Measurements from ENCODE around the gene HCN2. TPM values are rescaled to one million over a fixed set of nuclear protein-coding genes. Genes with fewer than 3 reads are reported as not detected.

HCN2 gene
- polyA plus RNA-seq, 2 donors, result 0.65 to 1.4 TPM

DNA sequence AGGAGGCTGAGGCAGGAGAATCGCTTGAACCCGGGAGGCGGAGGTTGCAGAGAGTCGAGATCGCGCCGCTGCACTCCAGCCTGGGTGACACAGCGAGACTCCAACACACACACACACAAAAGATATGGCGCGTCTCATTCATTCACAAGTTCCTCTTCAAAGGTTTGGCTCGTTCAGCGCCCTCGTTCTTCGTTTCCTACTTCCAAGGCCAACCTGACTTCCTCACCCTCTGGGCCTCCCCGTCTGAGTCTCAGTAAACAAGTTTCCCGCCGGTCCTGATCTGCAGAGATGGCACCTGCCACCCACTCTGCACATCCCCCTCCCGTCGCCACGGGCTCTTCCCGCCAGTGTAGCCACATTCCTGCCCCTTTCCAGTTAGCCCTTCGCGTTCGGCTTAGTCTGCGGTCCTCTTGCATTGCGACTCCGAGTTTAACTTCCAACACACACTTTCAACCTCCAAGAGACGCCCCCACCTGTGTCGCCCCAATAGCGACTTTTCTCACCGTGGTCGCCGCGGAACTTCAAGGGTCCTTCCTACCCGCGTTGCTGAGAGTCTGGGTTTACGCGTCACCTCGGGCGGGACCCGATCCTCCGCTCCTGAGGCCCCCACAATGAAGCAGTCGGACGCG lies 18.6 kb upstream of the HCN2 start:
- Histone ChIP-seq H3K27me3 (ENCODE audit: control insufficient read depth in 1 of 2, insufficient read depth in 2 of 2, low read length in 2 of 2) (no peaks in the 10 kb centered on the region), H3K9me3 (ENCODE audit: control insufficient read depth in 2 of 2, insufficient read depth in 1 of 2, low read depth in 1 of 2, low read length in 1 of 2) (no peaks in the 10 kb centered on the region), H3K4me3 (ENCODE audit: low read depth in 1 of 2, low read length in 2 of 2) (peak overlapping the region; percentile 27 to 44), H3K27ac (ENCODE audit: low read depth in 2 of 2, low read length in 1 of 2) (peak overlapping the region; percentile 90 to 98), H3K4me1 (ENCODE audit: control insufficient read depth in 2 of 2, insufficient read depth in 2 of 2, low read length in 1 of 2) (peaks cover 16 to 21% of the 10 kb centered on the region in 2 donors), H3K36me3 (ENCODE audit: control insufficient read depth in 2 of 2, insufficient read depth in 2 of 2, low read length in 1 of 2) (no peaks in the 10 kb centered on the region)
- 1 to 3% methylated on average over 42 to 45 of the region's 45 CpGs for WGBS, 2 donors

DNA sequence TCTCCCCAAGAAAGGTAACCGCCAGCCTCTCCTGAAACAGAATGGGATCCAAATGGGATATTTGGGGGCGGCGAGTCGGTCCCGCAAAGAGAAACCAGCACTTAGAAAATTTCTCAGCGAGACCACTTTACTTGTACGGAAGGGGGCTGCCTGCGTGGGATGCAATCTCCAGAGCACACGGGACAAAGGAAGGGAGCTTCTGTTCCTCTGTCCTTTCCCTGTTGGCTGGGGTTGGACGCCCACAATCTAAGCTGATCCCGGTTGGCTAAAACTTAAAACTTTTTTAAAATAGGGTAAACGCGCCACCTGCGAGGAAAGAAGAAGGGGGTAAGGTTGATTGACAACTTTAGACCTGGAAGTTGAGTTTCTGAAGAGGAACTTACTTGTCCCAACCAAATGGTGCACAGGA lies 18.1 kb upstream of the HCN2 start:
- no peaks in the 10 kb centered on the region for H3K36me3 ChIP-seq (ENCODE audit: control insufficient read depth in 2 of 2, insufficient read depth in 2 of 2, low read length in 1 of 2)
- 0 to 1% methylated on average over 14 of the region's 14 CpGs for WGBS, 2 donors
- peak overlapping the region; percentile 90 to 98 for H3K27ac ChIP-seq (ENCODE audit: low read depth in 2 of 2, low read length in 1 of 2)

DNA sequence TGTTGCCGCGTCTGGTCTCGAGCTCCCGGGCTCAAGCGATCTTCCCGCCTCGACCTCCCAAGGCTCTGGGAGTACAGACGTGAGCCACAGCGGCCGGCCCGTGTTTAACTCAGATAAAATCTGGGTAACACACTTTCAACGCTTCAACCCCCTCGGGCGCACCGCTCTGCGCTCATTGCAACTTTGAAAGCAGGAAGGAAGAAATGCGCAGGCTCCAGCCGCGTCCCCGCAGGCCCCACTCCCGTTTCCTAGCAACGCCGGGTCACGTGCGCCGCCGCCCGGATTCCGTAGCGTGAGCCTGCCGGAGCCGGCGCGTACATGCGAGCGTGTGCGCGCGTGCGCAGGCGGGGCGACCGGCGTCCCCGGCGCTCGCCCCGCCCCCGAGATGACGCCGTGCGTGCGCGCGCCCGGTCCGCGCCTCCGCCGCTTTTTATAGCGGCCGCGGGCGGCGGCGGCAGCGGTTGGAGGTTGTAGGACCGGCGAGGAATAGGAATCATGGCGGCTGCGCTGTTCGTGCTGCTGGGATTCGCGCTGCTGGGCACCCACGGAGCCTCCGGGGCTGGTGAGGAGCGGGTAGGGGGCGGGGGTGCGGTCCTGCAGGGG lies 17.4 kb upstream of the HCN2 start, which contains the start of gene BSG:
Gene BSG (plus strand): TSS at position 457 of the 603 bp plus-strand sequence. CDS start 39 bp downstream, at position 496.
- Histone ChIP-seq H3K4me3 (ENCODE audit: low read depth in 1 of 2, low read length in 2 of 2) (peak within 1 kb of the TSS; percentile 80 to 95), H3K4me1 (ENCODE audit: control insufficient read depth in 2 of 2, insufficient read depth in 2 of 2, low read length in 1 of 2) (peaks cover 19 to 27% of the 10 kb centered on the region in 2 donors), H3K27me3 (ENCODE audit: control insufficient read depth in 1 of 2, insufficient read depth in 2 of 2, low read length in 2 of 2) (no peaks in the 10 kb centered on the region), H3K9me3 (ENCODE audit: control insufficient read depth in 2 of 2, insufficient read depth in 1 of 2, low read depth in 1 of 2, low read length in 1 of 2) (no peaks in the 10 kb centered on the region), H3K36me3 (ENCODE audit: control insufficient read depth in 2 of 2, insufficient read depth in 2 of 2, low read length in 1 of 2) (peaks cover 0 to 2% of the 10 kb centered on the region in 2 donors), H3K27ac (ENCODE audit: low read depth in 2 of 2, low read length in 1 of 2) (peak within 1 kb of the TSS; percentile 96 to 98)
- 0% methylated on average over 71 to 79 of the region's 79 CpGs for WGBS, 2 donors

More for the DNA sequence above, 18.1 kb upstream of the HCN2 start:
- Histone ChIP-seq H3K4me1 (ENCODE audit: control insufficient read depth in 2 of 2, insufficient read depth in 2 of 2, low read length in 1 of 2) (peaks cover 19 to 24% of the 10 kb centered on the region in 2 donors), H3K4me3 (ENCODE audit: low read depth in 1 of 2, low read length in 2 of 2) (peak overlapping the region; percentile 27 to 44), H3K27me3 (ENCODE audit: control insufficient read depth in 1 of 2, insufficient read depth in 2 of 2, low read length in 2 of 2) (no peaks in the 10 kb centered on the region), H3K9me3 (ENCODE audit: control insufficient read depth in 2 of 2, insufficient read depth in 1 of 2, low read depth in 1 of 2, low read length in 1 of 2) (no peaks in the 10 kb centered on the region)

DNA sequence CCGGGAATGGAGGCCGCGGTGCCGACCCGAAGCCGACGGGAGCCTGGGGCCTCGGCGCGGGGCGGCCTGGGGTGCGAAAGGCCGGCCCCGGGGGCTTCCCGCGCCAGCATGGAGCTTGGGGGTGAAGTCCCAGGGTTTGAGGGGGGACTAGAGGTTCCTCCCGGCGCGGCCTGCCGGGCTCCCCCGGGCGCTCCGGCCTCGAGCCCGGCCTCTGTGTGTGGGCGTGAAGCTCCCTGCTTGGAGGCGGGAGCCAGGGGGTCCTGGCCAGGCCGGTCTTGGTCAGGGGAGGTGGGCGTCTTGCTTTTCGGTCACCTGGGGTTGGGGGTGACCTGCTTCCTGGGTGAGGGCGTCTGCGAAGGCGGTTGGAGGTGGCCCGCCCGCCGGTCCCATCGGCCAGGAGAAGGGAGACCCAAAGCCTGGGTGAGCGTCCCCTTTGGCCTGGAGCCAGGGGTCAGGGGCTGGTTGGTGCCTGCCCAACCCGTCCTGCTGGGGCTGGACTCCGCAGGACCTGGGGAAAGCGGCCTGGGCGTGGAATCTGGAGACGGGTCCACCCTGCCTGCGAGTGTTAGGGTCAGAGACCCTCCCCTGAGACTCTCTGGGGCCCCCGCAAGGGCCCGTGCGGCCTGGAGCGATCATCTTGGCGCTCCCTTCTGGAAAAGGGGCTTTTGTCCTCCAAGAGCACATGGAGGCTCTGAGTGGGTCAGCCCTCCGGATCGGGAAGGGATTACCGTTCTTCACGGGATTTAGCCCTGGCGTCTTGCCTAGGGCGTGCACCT lies 16.8 kb upstream of the HCN2 start:
- 0 to 1% methylated on average over 39 to 55 of the region's 55 CpGs for WGBS, 2 donors
- peaks cover 19 to 31% of the 10 kb centered on the region in 2 donors for H3K4me1 ChIP-seq (ENCODE audit: control insufficient read depth in 2 of 2, insufficient read depth in 2 of 2, low read length in 1 of 2)

DNA sequence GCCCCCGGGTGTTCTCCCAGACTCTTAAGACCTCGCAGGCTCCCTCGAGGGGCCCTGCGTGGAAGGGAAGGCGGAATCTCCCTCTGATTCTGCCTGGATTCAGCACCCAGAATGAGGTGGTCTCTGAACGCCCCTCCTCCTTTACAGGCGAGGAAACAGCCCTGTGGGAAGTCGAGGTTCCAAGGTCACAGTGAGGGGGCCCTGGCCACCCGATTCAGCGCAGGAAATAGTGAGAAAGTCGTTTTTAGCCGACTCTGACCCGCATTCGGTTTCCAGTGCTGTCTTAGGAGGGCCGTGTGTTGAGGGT lies 16.2 kb upstream of the HCN2 start:
- Histone ChIP-seq H3K4me1 (ENCODE audit: control insufficient read depth in 2 of 2, insufficient read depth in 2 of 2, low read length in 1 of 2) (peaks cover 19 to 31% of the 10 kb centered on the region in 2 donors), H3K36me3 (ENCODE audit: control insufficient read depth in 2 of 2, insufficient read depth in 2 of 2, low read length in 1 of 2) (peaks cover 0 to 7% of the 10 kb centered on the region in 2 donors), H3K27ac (ENCODE audit: low read depth in 2 of 2, low read length in 1 of 2) (peak overlapping the region in 1 of 2 donors; percentile 90), H3K27me3 (ENCODE audit: control insufficient read depth in 1 of 2, insufficient read depth in 2 of 2, low read length in 2 of 2) (no peaks in the 10 kb centered on the region), H3K4me3 (ENCODE audit: low read depth in 1 of 2, low read length in 2 of 2) (peak overlapping the region; percentile 80 to 95), H3K9me3 (ENCODE audit: control insufficient read depth in 2 of 2, insufficient read depth in 1 of 2, low read depth in 1 of 2, low read length in 1 of 2) (no peaks in the 10 kb centered on the region)
- WGBS, 2 donors, result 2 to 3% methylated on average over 15 of the region's 15 CpGs

More for the DNA sequence above, 16.8 kb upstream of the HCN2 start:
- Histone ChIP-seq H3K4me3 (ENCODE audit: low read depth in 1 of 2, low read length in 2 of 2) (peak overlapping the region; percentile 80 to 95), H3K27me3 (ENCODE audit: control insufficient read depth in 1 of 2, insufficient read depth in 2 of 2, low read length in 2 of 2) (no peaks in the 10 kb centered on the region), H3K36me3 (ENCODE audit: control insufficient read depth in 2 of 2, insufficient read depth in 2 of 2, low read length in 1 of 2) (peaks cover 0 to 5% of the 10 kb centered on the region in 2 donors), H3K9me3 (ENCODE audit: control insufficient read depth in 2 of 2, insufficient read depth in 1 of 2, low read depth in 1 of 2, low read length in 1 of 2) (no peaks in the 10 kb centered on the region), H3K27ac (ENCODE audit: low read depth in 2 of 2, low read length in 1 of 2) (peak overlapping the region; percentile 90 to 92)

DNA sequence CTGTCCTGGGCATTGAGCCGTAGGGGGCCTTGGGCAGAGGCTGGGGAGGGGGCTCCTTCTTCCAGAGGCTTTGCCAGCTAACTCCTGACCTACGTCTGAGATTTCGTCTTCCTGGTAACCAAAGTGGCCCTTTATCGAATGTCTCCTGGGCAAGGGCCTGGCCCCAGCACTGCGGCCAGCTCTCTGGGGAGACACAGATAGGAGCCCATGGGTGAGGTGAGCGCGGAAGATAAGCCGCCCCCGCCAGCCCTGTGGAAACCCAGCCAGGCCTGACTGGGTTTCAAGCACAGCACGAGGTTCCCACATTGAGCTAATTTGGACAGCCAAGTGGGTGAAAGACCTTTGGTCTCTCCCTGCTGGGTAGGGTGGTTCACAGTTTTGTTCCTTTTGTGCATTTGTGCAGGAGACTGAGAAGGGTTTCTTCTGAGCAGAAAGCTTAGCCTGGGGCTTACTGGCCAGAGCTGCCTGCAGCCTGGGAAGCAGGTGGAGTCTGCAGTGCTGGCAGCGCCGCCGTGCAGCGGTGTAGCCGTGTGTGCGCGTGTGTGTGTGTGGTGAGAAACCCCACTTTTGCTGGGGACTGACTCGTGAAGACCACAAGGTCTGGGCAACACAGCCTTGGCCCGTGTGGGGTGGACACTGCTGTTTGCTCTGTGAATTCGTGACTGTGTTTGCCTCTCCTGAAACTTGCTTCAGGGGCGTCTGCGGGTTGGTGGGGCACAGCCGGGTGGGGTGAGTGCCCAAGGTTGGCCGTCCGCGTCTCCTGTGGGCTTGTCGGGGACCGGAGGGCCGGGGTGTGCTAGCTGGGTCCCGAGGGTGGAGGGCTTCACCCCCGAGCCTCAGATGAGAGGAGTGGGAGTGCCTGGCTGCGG lies 14.8 kb upstream of the HCN2 start:
- peak overlapping the region; percentile 3 to 35 for H3K4me3 ChIP-seq (ENCODE audit: low read depth in 1 of 2, low read length in 2 of 2)
- no peaks in the 10 kb centered on the region for H3K27me3 ChIP-seq (ENCODE audit: control insufficient read depth in 1 of 2, insufficient read depth in 2 of 2, low read length in 2 of 2)
- peaks cover 4 to 14% of the 10 kb centered on the region in 2 donors for H3K36me3 ChIP-seq (ENCODE audit: control insufficient read depth in 2 of 2, insufficient read depth in 2 of 2, low read length in 1 of 2)
- H3K9me3 ChIP-seq (ENCODE audit: control insufficient read depth in 2 of 2, insufficient read depth in 1 of 2, low read depth in 1 of 2, low read length in 1 of 2), result no peaks in the 10 kb centered on the region
- H3K4me1 ChIP-seq (ENCODE audit: control insufficient read depth in 2 of 2, insufficient read depth in 2 of 2, low read length in 1 of 2), result peaks cover 19 to 31% of the 10 kb centered on the region in 2 donors
- WGBS, 2 donors, result 23 to 30% methylated on average over 31 to 32 of the region's 32 CpGs
- H3K27ac ChIP-seq (ENCODE audit: low read depth in 2 of 2, low read length in 1 of 2), result peak overlapping the region in 1 of 2 donors; percentile 50

DNA sequence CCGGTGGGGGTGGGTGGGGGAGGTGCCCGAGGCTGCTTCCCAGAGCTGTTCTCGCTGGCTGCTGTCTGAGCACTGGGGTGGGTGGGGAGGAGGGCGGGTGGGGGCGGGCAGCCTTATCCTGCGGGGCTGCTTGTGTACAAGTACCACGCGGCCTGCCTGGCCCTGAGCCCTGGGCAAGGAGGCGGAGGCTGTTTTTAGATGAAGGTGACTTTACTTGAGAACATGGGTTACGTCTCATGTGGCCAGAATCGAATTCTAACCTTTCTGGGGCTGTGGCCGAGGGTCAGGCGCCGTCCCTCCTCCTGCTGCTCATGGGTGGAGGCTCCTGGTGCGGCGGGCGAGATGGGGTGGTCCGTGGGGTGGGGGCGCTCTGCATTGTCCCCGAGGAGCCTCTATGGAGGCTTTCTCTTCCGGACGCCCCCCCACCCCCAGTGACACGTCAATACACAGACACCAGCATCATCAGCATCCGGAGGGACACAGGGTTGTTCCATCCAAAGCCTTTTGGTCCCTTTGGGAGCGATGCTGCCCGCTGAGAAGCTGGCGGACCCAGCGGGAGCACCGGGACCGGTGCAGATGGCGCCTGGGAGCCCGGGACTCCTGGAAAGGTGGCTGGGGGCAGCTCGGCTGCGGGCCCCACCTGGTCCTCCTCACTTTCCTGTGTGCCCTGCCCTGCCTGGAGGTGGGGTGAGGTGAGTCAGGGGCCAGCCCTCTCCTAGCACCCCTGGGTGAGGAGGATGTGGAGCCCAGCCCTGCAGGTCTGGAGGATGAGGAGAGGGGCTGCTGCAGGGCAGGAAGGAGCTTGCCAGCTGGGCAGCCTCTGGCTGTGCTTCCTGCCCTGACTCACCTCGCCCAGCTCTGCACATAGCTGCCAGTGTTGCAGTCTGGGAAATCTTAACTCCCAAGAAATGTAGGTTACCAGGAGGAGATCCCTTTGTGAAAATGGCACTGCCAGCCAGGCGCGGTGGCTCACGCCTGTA lies 13.9 kb upstream of the HCN2 start:
- Histone ChIP-seq H3K4me3 (ENCODE audit: low read depth in 1 of 2, low read length in 2 of 2) (peak overlapping the region in 1 of 2 donors; percentile 35), H3K27ac (ENCODE audit: low read depth in 2 of 2, low read length in 1 of 2) (peak overlapping the region in 1 of 2 donors; percentile 44)

DNA sequence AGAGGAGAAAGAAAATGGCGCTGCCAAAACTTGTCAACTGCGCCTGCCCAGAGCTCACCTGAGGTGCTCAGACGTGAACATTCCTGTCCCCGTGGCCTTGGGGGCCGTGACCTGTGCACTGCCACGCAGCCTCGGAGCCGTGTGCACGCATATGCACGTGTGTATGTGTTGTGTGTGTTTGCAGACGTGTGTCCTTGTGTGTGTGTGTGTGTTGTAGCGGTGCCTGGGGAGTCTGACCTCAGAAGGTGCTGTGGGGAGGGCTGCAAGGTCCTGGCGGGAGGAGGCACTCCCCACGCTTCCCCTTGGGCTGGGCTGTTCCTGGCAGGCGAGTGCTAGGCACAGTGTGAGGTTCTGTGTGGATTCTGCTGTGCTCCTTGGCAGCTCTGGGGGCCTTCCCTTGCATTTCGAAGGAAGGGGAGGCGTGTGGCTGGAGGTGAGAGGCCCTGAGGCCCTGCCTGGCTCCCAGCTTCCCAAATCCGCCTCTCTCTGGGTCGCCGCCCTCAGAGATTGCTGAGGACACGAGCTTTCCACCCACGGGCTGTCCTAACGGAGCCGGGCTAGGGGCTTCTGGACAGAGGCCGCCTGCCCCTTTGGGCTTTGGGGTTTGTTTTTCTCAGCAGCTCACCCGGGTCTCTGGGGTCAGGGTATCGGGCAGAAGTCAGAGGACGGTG lies 12.8 kb upstream of the HCN2 start:
- H3K9me3 ChIP-seq (ENCODE audit: control insufficient read depth in 2 of 2, insufficient read depth in 1 of 2, low read depth in 1 of 2, low read length in 1 of 2), result no peaks in the 10 kb centered on the region
- no peaks in the 10 kb centered on the region for H3K27me3 ChIP-seq (ENCODE audit: control insufficient read depth in 1 of 2, insufficient read depth in 2 of 2, low read length in 2 of 2)
- no peak overlapping the region for H3K27ac ChIP-seq (ENCODE audit: low read depth in 2 of 2, low read length in 1 of 2)
- H3K4me1 ChIP-seq (ENCODE audit: control insufficient read depth in 2 of 2, insufficient read depth in 2 of 2, low read length in 1 of 2), result peaks cover 17 to 28% of the 10 kb centered on the region in 2 donors
- no peak overlapping the region for H3K4me3 ChIP-seq (ENCODE audit: low read depth in 1 of 2, low read length in 2 of 2)
- peaks cover 9 to 22% of the 10 kb centered on the region in 2 donors for H3K36me3 ChIP-seq (ENCODE audit: control insufficient read depth in 2 of 2, insufficient read depth in 2 of 2, low read length in 1 of 2)
- WGBS, 2 donors, result 82 to 83% methylated on average over 28 of the region's 28 CpGs

More for the DNA sequence above, 13.9 kb upstream of the HCN2 start:
- 45 to 48% methylated on average over 36 to 38 of the region's 38 CpGs for WGBS, 2 donors
- no peaks in the 10 kb centered on the region for H3K27me3 ChIP-seq (ENCODE audit: control insufficient read depth in 1 of 2, insufficient read depth in 2 of 2, low read length in 2 of 2)
- peaks cover 19 to 31% of the 10 kb centered on the region in 2 donors for H3K4me1 ChIP-seq (ENCODE audit: control insufficient read depth in 2 of 2, insufficient read depth in 2 of 2, low read length in 1 of 2)
- no peaks in the 10 kb centered on the region for H3K9me3 ChIP-seq (ENCODE audit: control insufficient read depth in 2 of 2, insufficient read depth in 1 of 2, low read depth in 1 of 2, low read length in 1 of 2)
- H3K36me3 ChIP-seq (ENCODE audit: control insufficient read depth in 2 of 2, insufficient read depth in 2 of 2, low read length in 1 of 2), result peaks cover 9 to 15% of the 10 kb centered on the region in 2 donors

Measured in esophagus (tissue), 2 donors.